Prostate gland (tissue), 2 donors: ENCODE measurements around the gene NOVA1. TPM values are rescaled to one million over a fixed set of nuclear protein-coding genes. Genes with fewer than 3 reads are reported as not detected.

Experiments used
- DNase-seq: peaks from one replicate; pipeline ENCODE4 v3.0.0-alpha.2; 2019; ENCODE audit warnings: low spot score
- H3K27ac ChIP-seq, 2 donors: fragments of 200-600 bp; sonication (generic); 2 replicates each; pipeline ENCODE4 v1.5.1; 2017 to 2019
- H3K27me3 ChIP-seq: fragments of 200-600 bp; sonication (generic); replicated peaks from 2 replicates; pipeline ENCODE4 v1.5.1; 2019; ENCODE audit not compliant: insufficient read depth
- H3K36me3 ChIP-seq, 2 donors: fragments of 200-600 bp; sonication (generic); 1 replicate in 1 of 2; 2 replicates in 1 of 2; pipeline versions ENCODE4 v1.5.1 to v1.8.1; 2017 to 2019
- H3K4me1 ChIP-seq: fragments of 200-600 bp; sonication (generic); replicated peaks from 2 replicates; pipeline ENCODE4 v1.5.1; 2019
- H3K4me3 ChIP-seq, 2 donors: fragments of 200-600 bp; sonication (generic); 2 replicates each; pipeline ENCODE4 v1.5.1; 2017 to 2019
- H3K9me3 ChIP-seq: fragments of 200-600 bp; sonication (generic); 2 replicates; pipeline ENCODE4 v1.5.1; 2017
- CTCF ChIP-seq, 4 experiments: fragments of 200-600 bp in 2 of 4; fragments of 450-650 bp in 2 of 4; sonication (generic) in 2 of 4; IDR thresholded peaks; 1 replicate in 3 of 4; 2 replicates in 1 of 4; pipeline ENCODE4 v1.5.1; 2016 to 2019; ENCODE audit warnings: antibody characterized with exemption in 4 of 4, mild to moderate bottlenecking in 2 of 4, moderate library complexity in 2 of 4
- POLR2A ChIP-seq: fragments of 450-650 bp; IDR thresholded peaks from one replicate; pipeline ENCODE4 v1.6.1; 2016; ENCODE audit warnings: antibody characterized with exemption, mild to moderate bottlenecking
- POLR2AphosphoS5 ChIP-seq: sonication (generic); formaldehyde crosslinking; IDR thresholded peaks from one replicate; pipeline ENCODE4 v1.6.1; 2017; ENCODE audit warnings: antibody characterized with exemption
- WGBS: methylation state at CpG from one replicate; pipeline ENCODE4 v1.1.5; 2018; 5-methylcytosine and 5-hydroxymethylcytosine counted together
- intact Hi-C: fragments of 100-400 bp; cut with DNase I; formaldehyde crosslinking; loops from one replicate; pipeline ENCODE4 v1.14.2; 2022
- total RNA-seq, 2 donors: library from RNA; depleted of rRNA; stranded (reverse); fragments of >200 nt; gene quantifications; one replicate each; pipeline ENCODE4 v1.1.0, GENCODE V29; 2016

NOVA1 gene
- total RNA-seq, 2 donors from 2014 or later: 1.8 to 8.1 TPM

- Histone ChIP-seq H3K4me1 (no peaks in the 10 kb centered on the region), H3K36me3 (no peaks in the 10 kb centered on the region), H3K27ac (no peak overlapping the region), H3K4me3 (no peak overlapping the region), H3K27me3 (no peaks in the 10 kb centered on the region), H3K9me3 (no peaks in the 10 kb centered on the region)
- TF ChIP-seq POLR2A (no peak), CTCF (IDR thresholded peaks at IDR 0.05) (no peak), POLR2AphosphoS5 (no peak)
- 46% methylated on average over 2 of the region's 2 CpGs for WGBS
- no peak for DNase-seq
- intact Hi-C loops: no loop called here
Measured at GRCh38 chr14:26500028-26500427, 97.8 kb downstream of the NOVA1 start.

DNA sequence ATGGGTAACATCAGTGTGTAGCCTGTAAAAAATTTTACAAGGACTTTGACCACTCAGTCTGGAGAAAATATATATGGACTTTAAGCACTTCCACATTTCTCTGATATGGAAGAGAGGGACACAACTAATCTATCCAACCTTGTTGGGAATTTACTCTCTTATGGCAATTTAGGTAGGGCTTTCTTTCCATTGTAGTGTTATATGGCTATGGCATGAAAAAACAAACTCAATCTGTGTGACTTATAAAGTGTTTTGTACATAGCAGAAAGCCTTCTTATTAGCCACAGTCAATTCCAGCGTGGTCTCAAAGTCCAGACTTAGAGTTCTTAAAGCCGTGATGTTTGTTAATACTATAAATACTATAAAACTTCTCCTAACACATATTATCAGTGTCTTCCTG is 98.3 kb downstream of the NOVA1 start:
- no peak overlapping the region for H3K27ac ChIP-seq
- 67% methylated on average over 2 of the region's 2 CpGs for WGBS
- DNase-seq: no peak
- H3K4me3 ChIP-seq: no peak overlapping the region
- intact Hi-C loops: no loop called here
- no peaks in the 10 kb centered on the region for H3K4me1 ChIP-seq
- H3K36me3 ChIP-seq: no peaks in the 10 kb centered on the region
- H3K9me3 ChIP-seq: no peaks in the 10 kb centered on the region
- TF ChIP-seq CTCF (IDR thresholded peaks at IDR 0.05) (no peak), POLR2AphosphoS5 (no peak), POLR2A (no peak)
- H3K27me3 ChIP-seq: no peaks in the 10 kb centered on the region

DNA sequence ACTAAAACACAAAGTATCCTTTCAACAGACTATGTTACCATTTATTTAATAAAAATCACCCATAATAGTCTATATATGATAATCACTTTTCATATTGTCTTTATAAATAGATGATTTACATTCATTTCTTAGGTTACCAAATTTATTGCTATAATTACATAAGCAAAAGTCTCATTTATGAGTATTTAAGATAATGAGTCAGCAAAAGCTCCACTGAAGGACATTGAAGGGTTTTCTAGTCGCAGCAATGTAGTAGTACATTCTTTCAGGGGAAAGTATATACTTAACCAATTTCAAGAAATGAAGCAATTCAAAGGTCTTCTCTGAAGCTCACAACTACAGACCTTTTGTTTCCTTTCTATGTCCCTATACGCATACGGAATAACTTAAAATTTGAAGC is 110.9 kb downstream of the NOVA1 start:
- no peak overlapping the region for H3K4me3 ChIP-seq
- H3K4me1 ChIP-seq: no peaks in the 10 kb centered on the region
- intact Hi-C loops: no loop called here
- 95% methylated on average over 3 of the region's 3 CpGs for WGBS
- no peaks in the 10 kb centered on the region for H3K9me3 ChIP-seq
- no peak for DNase-seq
- H3K27me3 ChIP-seq: no peaks in the 10 kb centered on the region
- H3K36me3 ChIP-seq: no peaks in the 10 kb centered on the region
- no peak for TF ChIP-seq CTCF (IDR thresholded peaks at IDR 0.05)
- no peak for TF ChIP-seq POLR2A
- no peak for TF ChIP-seq POLR2AphosphoS5
- no peak overlapping the region for H3K27ac ChIP-seq

- WGBS: 90% methylated on average over 2 of the region's 2 CpGs
- intact Hi-C loops: no loop called here
- TF ChIP-seq POLR2AphosphoS5: no peak
- TF ChIP-seq POLR2A: no peak
- TF ChIP-seq CTCF (IDR thresholded peaks at IDR 0.05): no peak
Measured at GRCh38 chr14:26484562-26484961, 113.3 kb downstream of the NOVA1 start.

GRCh38 chr14:26478967-26479366 is 118.9 kb downstream of the NOVA1 start:
- 98% methylated on average over 4 of the region's 4 CpGs for WGBS
- intact Hi-C loops: no loop called here

More at GRCh38 chr14:26484562-26484961, 113.3 kb downstream of the NOVA1 start:
- Histone ChIP-seq H3K27ac (no peak overlapping the region), H3K4me3 (no peak overlapping the region), H3K27me3 (no peaks in the 10 kb centered on the region), H3K9me3 (no peaks in the 10 kb centered on the region), H3K36me3 (no peaks in the 10 kb centered on the region), H3K4me1 (no peaks in the 10 kb centered on the region)
- DNase-seq: no peak

More at GRCh38 chr14:26478967-26479366, 118.9 kb downstream of the NOVA1 start:
- Histone ChIP-seq H3K4me1 (no peaks in the 10 kb centered on the region), H3K4me3 (no peak overlapping the region), H3K27ac (no peak overlapping the region), H3K27me3 (no peaks in the 10 kb centered on the region), H3K9me3 (no peaks in the 10 kb centered on the region), H3K36me3 (no peaks in the 10 kb centered on the region)
- no peak for DNase-seq
- TF ChIP-seq POLR2AphosphoS5: no peak
- TF ChIP-seq POLR2A: no peak
- no peak for TF ChIP-seq CTCF (IDR thresholded peaks at IDR 0.05)
